T-helper 2 cell (primary cell): ENCODE results near the gene TBX15.
"Not testable (repeated sequence)": the region's sequence is repeated elsewhere in the genome, so short reads cannot be mapped to it uniquely, and the experiment has no call there.

Source experiments
- DNase-seq, 5 experiments: peaks; one replicate each; pipeline versions ENCODE4 v3.0.0 to v3.0.0-alpha.2; 2012 to 2022

TBX15 gene

DNA sequence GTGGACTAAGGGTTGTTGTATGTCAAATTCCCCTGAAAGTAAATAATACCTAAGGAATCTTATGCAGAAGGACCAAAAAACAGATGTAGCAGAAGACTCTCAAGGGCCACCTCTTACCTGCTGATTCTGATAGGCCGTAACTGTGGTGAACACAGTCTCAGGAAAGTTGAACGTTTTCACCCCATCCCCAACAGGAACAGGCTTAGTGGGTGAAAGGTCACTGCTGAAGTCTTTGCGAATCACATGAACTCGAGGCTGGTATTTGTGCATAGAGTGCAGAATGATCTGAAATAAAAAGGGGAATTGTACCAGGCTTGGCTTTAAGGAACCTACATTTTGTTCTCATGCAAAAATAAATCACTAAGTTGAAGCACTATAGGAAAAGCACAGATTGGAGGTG is 64.8 kb downstream of the TBX15 start:
- no peak for DNase-seq

DNA sequence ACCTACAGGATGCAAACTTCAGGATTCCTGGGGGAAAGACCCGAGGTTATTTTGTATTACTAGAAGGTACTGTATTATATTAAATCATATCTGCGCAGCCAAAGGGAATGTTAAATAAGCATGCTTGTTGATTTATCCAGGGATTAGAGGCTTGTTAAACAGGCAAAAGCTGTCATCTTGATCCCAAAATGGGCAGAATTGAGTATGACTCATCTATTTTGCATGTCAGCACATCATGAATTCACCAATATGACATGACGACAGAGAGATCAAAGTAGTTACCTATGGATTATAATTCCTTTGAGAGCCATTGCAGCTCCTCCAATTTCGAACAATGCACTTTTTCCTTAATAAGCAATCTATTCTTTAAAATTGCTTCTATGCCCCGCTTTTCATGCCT is 66.1 kb downstream of the TBX15 start:
- no peak for DNase-seq

- DNase-seq: no peak
Measured at GRCh38 chr1:118920124-118920717, 67.9 kb downstream of the TBX15 start.

- no peak for DNase-seq
Measured at GRCh38 chr1:118918940-118919259, 69.2 kb downstream of the TBX15 start.

DNA sequence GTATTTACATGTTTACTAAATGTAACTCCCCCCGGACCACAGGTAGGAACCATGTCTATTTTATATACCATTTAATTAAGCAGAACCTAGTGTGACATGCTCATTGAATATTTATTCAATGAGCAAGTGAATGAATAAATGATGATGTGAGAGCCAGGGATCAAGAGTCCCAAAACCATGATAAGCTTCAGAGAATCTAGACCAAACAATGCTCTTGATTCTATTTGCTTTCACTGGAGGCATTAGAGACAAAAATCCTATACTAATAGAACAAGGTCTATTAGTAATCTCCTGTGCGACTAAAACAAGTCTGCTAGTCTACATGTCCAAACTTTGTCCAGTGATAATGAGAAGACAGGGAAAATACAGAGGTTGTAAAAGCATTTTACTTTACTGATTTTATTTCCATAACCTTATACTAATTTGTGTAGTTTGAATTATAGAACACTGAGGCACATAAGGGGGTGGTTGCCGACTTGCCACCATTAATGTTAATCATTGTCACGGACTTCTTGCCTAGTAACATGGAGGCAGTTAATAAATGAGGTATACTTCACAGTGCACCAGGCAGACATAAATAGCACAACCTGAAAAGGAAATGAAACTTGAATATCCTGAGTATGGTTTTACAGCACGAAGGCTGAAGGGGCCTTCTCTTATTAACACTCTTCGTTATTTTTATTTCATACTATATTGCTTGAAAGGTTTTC is 69.8 kb downstream of the TBX15 start:
- no peak for DNase-seq

DNA sequence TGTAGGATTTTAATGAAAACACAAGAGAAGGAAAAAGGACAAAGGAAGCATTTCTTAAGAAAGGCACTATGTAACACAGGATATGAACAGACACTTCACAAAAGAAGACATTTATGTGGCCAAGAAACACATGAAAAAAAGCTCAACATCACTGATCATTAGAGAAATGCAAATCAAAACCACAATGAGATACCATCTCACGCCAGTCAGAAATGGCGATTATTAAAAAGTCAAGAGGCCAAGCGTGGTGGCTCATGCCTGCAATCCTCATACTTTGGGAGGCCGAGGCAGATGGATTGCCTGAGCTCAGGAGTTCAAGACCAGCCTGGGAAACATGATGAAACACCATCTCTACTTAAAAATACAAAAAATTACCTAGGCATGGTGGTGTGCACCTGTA is 71.8 kb downstream of the TBX15 start:
- not testable (repeated sequence) for DNase-seq

DNA sequence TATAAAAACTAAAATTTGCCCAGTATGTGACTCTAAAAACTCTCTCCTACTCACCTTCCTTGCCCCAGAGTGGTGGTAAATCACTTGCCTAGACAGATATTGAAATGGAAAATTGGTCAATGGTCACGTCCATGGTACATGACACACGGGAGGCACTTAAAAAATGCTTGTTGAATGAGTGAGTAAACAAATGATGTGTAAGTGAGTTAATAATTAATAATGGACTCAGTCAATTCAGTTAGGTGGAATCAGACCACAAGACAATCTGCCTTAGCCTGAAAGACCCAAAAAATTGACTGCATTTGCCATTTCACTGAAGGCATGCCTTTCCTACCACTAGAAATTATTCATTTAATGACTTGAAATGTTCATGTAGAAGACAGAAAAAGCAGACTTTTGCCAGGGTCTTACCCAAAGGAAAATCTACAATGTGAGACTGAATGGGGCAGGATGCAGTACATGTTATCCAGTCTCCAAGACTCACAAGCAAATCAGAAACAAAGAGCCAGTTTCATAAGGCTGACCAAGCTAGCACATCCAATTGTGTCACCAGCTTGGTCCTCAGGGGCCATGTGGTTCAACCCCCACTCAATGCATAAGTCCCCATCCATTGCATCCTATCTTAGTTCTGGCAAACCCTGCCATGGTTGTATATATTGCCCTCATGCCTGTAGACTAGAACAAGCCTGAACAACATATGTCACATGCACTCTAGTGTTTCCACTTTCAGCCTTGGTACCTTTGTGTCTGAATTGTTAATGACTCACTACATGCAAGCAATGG is 73.6 kb downstream of the TBX15 start:
- no peak for DNase-seq

- DNase-seq: no peak
Measured at GRCh38 chr1:118913818-118914217, 74.3 kb downstream of the TBX15 start.

GRCh38 chr1:118912574-118912973 is 75.6 kb downstream of the TBX15 start:
- no peak for DNase-seq

DNA sequence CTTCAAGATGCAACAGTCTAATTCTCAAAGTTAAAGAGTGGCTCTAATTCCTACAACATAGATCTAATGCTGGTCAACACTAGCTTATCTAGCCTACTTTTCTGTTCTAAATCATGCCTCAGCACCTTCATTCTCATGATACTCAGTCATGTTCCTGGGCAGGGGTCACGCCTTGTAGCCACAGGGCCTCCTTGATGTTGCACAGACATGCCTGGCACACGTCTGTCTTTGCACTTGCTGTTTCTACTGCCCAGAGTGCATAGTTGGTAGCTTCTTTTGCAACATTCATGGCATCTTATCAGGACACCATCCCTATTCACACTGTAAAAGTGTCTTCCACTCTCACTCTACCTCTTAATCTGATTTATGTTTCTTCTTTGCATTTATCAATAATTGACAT is 76.6 kb downstream of the TBX15 start:
- DNase-seq: no peak

DNA sequence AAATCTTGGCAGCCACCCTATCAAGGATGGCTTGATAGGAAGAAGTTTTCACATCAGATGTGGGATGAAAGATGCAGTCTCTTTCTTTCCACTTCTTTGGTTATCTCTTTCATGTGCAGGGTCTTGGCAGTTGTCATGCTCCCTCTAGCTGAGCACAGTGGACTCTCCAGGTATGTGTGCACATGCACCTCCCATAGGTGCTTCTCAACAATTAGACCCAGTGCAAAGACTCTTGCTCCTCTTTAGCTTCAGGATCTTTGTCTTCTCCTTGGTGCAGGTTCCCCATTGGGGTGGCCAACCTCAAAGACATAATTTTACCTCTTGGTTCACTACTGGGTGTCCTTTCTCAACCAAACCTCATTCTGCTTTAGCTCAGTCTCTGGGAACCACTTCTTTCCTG is 80.7 kb downstream of the TBX15 start:
- no peak for DNase-seq

GRCh38 chr1:118905671-118906070 is 82.5 kb downstream of the TBX15 start:
- DNase-seq: no peak

- no peak for DNase-seq
Measured at GRCh38 chr1:118905196-118905595, 82.9 kb downstream of the TBX15 start.

DNA sequence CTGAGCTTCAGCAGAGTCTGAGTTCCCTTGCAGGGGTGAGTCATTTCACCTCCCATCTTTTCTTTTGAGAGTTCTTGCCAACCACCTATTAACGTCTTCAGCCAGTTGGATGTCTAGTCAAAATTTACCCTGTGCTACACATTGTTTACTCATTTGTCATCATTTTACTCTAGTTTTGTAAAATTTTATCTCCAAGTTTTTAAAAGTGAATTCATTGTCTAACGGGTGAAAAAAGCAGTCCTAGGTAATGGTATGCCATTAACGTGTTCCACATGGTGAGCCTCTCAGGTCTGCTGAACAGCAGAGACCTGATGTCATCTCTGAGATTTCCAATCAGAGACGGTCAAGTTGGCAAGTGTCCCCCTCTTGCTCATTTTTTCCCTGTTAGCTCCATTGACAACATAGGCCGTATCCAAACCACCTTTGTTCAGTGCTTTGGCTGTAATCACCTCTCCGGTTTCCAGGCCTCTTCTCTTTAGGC is 85.4 kb downstream of the TBX15 start:
- no peak for DNase-seq

- DNase-seq: no peak
Measured at GRCh38 chr1:118902299-118902698, 85.8 kb downstream of the TBX15 start.

- DNase-seq: no peak
Measured at GRCh38 chr1:118900643-118901440, 87.3 kb downstream of the TBX15 start.

- DNase-seq: no peak
Measured at GRCh38 chr1:118899340-118899739, 88.8 kb downstream of the TBX15 start.

- no peak for DNase-seq
Measured at GRCh38 chr1:118898712-118899111, 89.4 kb downstream of the TBX15 start.

GRCh38 chr1:118896416-118896815 is 91.7 kb downstream of the TBX15 start:
- no peak for DNase-seq

DNA sequence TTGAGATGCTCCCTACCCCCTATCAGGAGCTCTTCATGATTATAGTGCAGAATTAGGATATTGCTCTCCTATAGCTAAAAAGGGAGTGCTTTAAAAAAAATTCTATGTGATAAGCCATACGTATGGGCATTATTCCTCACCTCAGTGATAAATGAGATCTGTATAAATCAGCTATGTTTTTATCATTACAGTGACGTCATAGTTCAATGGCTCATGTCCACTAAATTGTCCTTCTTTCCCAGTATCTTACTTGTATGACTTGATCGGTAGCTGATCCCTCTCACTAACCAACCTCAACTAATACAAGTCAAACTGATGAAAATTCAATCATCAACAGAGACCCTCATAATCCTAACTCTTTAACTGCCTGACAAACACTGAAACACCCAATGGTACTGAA is 93.3 kb downstream of the TBX15 start:
- DNase-seq: no peak

DNA sequence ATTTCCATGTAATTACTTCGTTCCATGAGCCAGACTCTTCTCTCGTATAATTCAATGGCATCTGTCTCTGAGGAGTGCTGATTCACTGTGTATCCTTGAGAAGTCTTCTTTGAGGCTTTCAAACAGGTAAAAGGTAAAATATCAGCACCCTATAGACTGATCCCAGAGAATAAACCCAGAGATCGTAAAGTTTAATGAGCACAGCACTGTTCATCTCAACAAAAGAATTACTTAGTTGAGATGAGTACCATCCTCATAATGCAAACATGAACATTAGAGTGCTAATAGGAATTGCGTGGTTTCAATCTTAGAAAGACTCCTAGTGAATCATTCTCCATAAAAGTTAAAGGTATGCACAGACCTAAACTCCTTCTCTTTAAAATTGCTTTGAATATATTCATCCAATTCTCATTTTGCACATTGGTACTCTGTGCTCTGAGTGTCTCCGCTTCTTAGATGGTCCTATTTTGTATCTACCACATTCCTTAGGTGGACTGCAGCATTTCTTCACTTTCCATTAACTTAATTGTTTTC is 97.2 kb downstream of the TBX15 start:
- DNase-seq: no peak

GRCh38 chr1:118884946-118885345 is 103.2 kb downstream of the TBX15 start:
- no peak for DNase-seq

GRCh38 chr1:118881751-118882150 is 106.4 kb downstream of the TBX15 start:
- no peak for DNase-seq
